K562 (cell line): ENCODE data around the gene HIRIP3. TPM values are rescaled to one million over a fixed set of nuclear protein-coding genes. Genes with fewer than 3 reads are reported as not detected.

Experiments
- ATAC-seq: fragments of 200-7000 bp; cut with Tn5 transposase; 3 replicates; pipeline ENCODE4 v1.9.1; 2020; ENCODE audit warnings: moderate library complexity
- BruUV-seq: library from RNA; stranded (reverse); fragments of 400-500 nt; replicated peaks from 2 replicates; lab custom pipeline; 2021; lab: Mats Ljungman, UMichigan
- CTCF ChIA-PET: fragments of 300-600 bp; formaldehyde crosslinking; extraction: SDS; loops from one replicate; lab custom pipeline; 2021; ENCODE audit warnings: low intra/inter-chr PET ratio; lab: Yijun Ruan, JAX
- POLR2A ChIA-PET: fragments of 300-600, 350-650 bp; sonication (Branson Sonifier 250); formaldehyde crosslinking; extraction: SDS; loops from one replicate; lab custom pipeline; 2021; ENCODE audit warnings: antibody characterized with exemption, inconsistent platforms; lab: Yijun Ruan, JAX
- DNase-seq, 4 experiments: peaks; one replicate each; pipeline versions ENCODE4 v3.0.0 to v3.0.0-alpha.2; 2011 to 2018; ENCODE audit warnings: low spot score in 3 of 4, mixed read lengths in 3 of 4; ENCODE audit errors: extremely low read depth in 1 of 4
- FAIRE-seq: peaks from 2 replicates; lab custom pipeline; 2011; peaks lifted over from hg19 to GRCh38; lab: Jason Lieb, UNC
- H2AFZ ChIP-seq: 2 replicates; pipeline ENCODE4 v1.6.0; 2011; ENCODE audit warnings: low read depth, low read length, control low read depth, inconsistent platforms
- H3K27ac ChIP-seq: fragments of 200-600 bp; 3 replicates; pipeline ENCODE4 v1.8.0; 2011; ENCODE audit warnings: low read depth, mild to moderate bottlenecking, control low read depth, inconsistent platforms, low read length, moderate library complexity, mixed read lengths; ENCODE audit errors: extremely low read depth
- H3K27me3 ChIP-seq, 2 experiments: fragments of 300-600 bp in 1 of 2; 2 replicates in 1 of 2; 3 replicates in 1 of 2; pipeline versions ENCODE4 v1.6.0 to v1.8.0; 2011; ENCODE audit warnings: inconsistent platforms in 2 of 2, low read length in 2 of 2, mild to moderate bottlenecking in 1 of 2, mixed read lengths in 1 of 2, moderate library complexity in 1 of 2; ENCODE audit not compliant: control insufficient read depth in 2 of 2, insufficient read depth in 2 of 2
- H3K36me3 ChIP-seq: fragments of 300-600 bp; 3 replicates; pipeline ENCODE4 v1.8.0; 2011; ENCODE audit warnings: mild to moderate bottlenecking, low read length, inconsistent platforms; ENCODE audit not compliant: control insufficient read depth, insufficient read depth
- H3K4me1 ChIP-seq, 2 experiments: fragments of 200-600 bp in 1 of 2; replicated peaks in 1 of 2; 2 replicates in 1 of 2; 3 replicates in 1 of 2; pipeline versions ENCODE4 v1.5.1 to v1.8.0; 2011; ENCODE audit warnings: inconsistent platforms in 2 of 2, low read length in 2 of 2, mild to moderate bottlenecking in 1 of 2, mixed read lengths in 1 of 2, moderate library complexity in 1 of 2; ENCODE audit not compliant: control insufficient read depth in 2 of 2, insufficient read depth in 2 of 2
- H3K4me2 ChIP-seq: 2 replicates; pipeline ENCODE4 v1.6.1; 2011; ENCODE audit warnings: low read length, control low read depth, inconsistent platforms, mixed read lengths; ENCODE audit not compliant: insufficient read depth
- H3K4me3 ChIP-seq: fragments of 200-600 bp; sonication (generic), shearing (Covaris generic); 2 replicates; pipeline ENCODE4 v1.5.1; 2016; ENCODE audit warnings: control low read depth, inconsistent platforms
- H3K79me2 ChIP-seq: fragments of 200-600 bp; 3 replicates; pipeline ENCODE4 v1.8.0; 2011; ENCODE audit warnings: low read length, inconsistent platforms; ENCODE audit not compliant: control insufficient read depth, insufficient read depth
- H3K9ac ChIP-seq, 2 experiments: 2 replicates each; pipeline versions ENCODE4 v1.6.0 to v1.6.1; 2011; ENCODE audit warnings: low read depth in 2 of 2, low read length in 2 of 2, control low read depth in 1 of 2, inconsistent platforms in 1 of 2, mild to moderate bottlenecking in 1 of 2, mixed read lengths in 1 of 2; ENCODE audit not compliant: insufficient read depth in 1 of 2
- H3K9me1 ChIP-seq: one replicate; pipeline ENCODE4 v1.6.0; 2011; ENCODE audit warnings: inconsistent platforms, mild to moderate bottlenecking, low read length, moderate library complexity; ENCODE audit not compliant: control insufficient read depth, insufficient read depth
- H3K9me3 ChIP-seq: replicated peaks from 2 replicates; pipeline ENCODE4 v1.5.1; 2011; ENCODE audit warnings: low read depth, low read length, inconsistent platforms; ENCODE audit not compliant: control insufficient read depth, insufficient read depth
- H4K20me1 ChIP-seq: replicated peaks from 2 replicates; pipeline ENCODE4 v1.6.1; 2011; ENCODE audit warnings: low read length, inconsistent platforms, mixed read lengths; ENCODE audit not compliant: control insufficient read depth, insufficient read depth
- FOXJ2 ChIP-seq: fragments of 200-800 bp; sonication (Bioruptor generic); IDR thresholded peaks from 2 replicates; pipeline ENCODE4 v1.6.1; 2016; ENCODE audit warnings: missing genetic modification characterization, missing compliant biosample characterization
- GABPB2 ChIP-seq: fragments of 250-450 bp; sonication (Bioruptor Pico); conservative IDR thresholded peaks from 2 replicates; pipeline ENCODE4 v1.5.1; 2021; ENCODE audit warnings: mild to moderate bottlenecking
- NRF1 ChIP-seq, 2 experiments: fragments of 450-650 bp; IDR thresholded peaks in 1 of 2; conservative IDR thresholded peaks in 1 of 2; 2 replicates each; pipeline ENCODE4 v1.6.1; 2014; ENCODE audit warnings: mild to moderate bottlenecking in 2 of 2
- ZNF644 ChIP-seq: fragments of 200-800 bp; sonication (Bioruptor generic); IDR thresholded peaks from 2 replicates; pipeline ENCODE4 v1.6.1; 2016; ENCODE audit warnings: low read depth, missing genetic modification characterization, missing compliant biosample characterization
- ZZZ3 ChIP-seq: fragments of 450-650 bp; IDR thresholded peaks from 2 replicates; pipeline ENCODE4 v1.6.1; 2016; ENCODE audit warnings: antibody characterized with exemption, mild to moderate bottlenecking, moderate library complexity
- WGBS: fragments of 100-300 bp; shearing (Covaris generic); methylation state at CpG from one replicate; pipeline ENCODE4 v1.1.6; 2016; ENCODE audit warnings: low coverage, mixed read lengths; ENCODE audit not compliant: insufficient coverage; ENCODE audit errors: missing lambda C conversion rate; 5-methylcytosine and 5-hydroxymethylcytosine counted together
- in situ Hi-C: fragments of 300-500 bp; cut with MboI; formaldehyde crosslinking; loops from 4 replicates; pipeline ENCODE4 v1.15.0; 2018; ENCODE audit warnings: inconsistent platforms, mixed read lengths
- intact Hi-C: fragments of 100-400 bp; cut with micrococcal nuclease; formaldehyde crosslinking; loops from 2 replicates; pipeline ENCODE4 v1.14.2; 2022
- polyA plus RNA-seq, 8 experiments: library from polyadenylated mRNA; depleted of rRNA in 4 of 8; stranded (reverse) in 5 of 8; unstranded in 3 of 8; fragments of >200 nt; fragmentation: Nextera tagmentation in 2 of 8; fragmentation: Illumina TruSeq in 1 of 8; extraction: Ambion mirVana in 2 of 8; extraction: Trizol in 1 of 8; gene quantifications; 2 replicates each; pipeline versions ENCODE4 v1.2.1 to v1.2.3, GENCODE V29; 2011 to 2014; ENCODE audit warnings: inconsistent platforms in 1 of 8, missing spikeins in 1 of 8
- total RNA-seq, 7 experiments: library from RNA; depleted of rRNA in 6 of 7; stranded (reverse); fragments of >200 nt in 6 of 7; fragmentation: Illumina TruSeq in 2 of 7; extraction: Trizol in 2 of 7; gene quantifications; 2 replicates each; pipeline versions ENCODE4 v1.2.1 to v1.2.3, GENCODE V29; 2011 to 2021; ENCODE audit warnings: low replicate concordance in 1 of 7
- TF ChIP-seq, protein P1 (sequence below): sonication (generic); formaldehyde crosslinking; IDR thresholded peaks from 2 replicates; pipeline ENCODE4 v1.8.1; 2023; ENCODE audit warnings: mild to moderate bottlenecking, missing genetic modification reagents

Gene HIRIP3
- total and polyA plus RNA-seq, 9 of the 15 experiments (the other 6 are each of a cell fraction or from before 2014, with no cell fraction given) = 3.3 to 38.2 (median 18.2) TPM

DNA sequence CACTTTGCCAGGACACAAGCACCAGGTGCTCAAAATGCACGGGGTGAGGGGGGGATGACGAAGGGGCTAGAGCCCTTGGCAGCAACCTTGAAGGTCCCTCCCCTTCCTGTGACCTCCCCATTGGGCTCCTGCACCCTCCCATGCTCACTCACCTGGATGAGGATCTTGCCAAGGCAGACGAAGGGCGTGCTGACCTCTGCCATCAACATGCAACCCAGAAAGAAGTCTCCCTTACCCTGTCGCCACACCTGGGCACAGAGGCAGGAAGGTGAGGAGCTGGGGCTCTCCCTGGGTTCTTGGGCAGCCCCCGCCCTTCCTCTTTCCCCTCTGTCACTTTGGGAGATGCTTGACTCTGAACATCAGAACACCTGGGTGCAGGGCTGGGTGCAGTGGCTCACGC, 30.2 kb upstream of the HIRIP3 start (continued):
- TF ChIP-seq, protein P1, sequence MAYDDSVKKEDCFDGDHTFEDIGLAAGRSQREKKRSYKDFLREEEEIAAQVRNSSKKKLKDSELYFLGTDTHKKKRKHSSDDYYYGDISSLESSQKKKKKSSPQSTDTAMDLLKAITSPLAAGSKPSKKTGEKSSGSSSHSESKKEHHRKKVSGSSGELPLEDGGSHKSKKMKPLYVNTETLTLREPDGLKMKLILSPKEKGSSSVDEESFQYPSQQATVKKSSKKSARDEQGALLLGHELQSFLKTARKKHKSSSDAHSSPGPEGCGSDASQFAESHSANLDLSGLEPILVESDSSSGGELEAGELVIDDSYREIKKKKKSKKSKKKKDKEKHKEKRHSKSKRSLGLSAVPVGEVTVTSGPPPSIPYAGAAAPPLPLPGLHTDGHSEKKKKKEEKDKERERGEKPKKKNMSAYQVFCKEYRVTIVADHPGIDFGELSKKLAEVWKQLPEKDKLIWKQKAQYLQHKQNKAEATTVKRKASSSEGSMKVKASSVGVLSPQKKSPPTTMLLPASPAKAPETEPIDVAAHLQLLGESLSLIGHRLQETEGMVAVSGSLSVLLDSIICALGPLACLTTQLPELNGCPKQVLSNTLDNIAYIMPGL (CRISPR knock-in tag) = no peak
- TF ChIP-seq NRF1 (conservative IDR thresholded peaks at IDR 0.05 in 1 of 2, IDR thresholded peaks at IDR 0.05 in 1 of 2) = no peak
- TF ChIP-seq GABPB2 = no peak
- TF ChIP-seq FOXJ2 = no peak
- no peak for TF ChIP-seq ZZZ3
- TF ChIP-seq, all 486 proteins: peak for 0

DNA sequence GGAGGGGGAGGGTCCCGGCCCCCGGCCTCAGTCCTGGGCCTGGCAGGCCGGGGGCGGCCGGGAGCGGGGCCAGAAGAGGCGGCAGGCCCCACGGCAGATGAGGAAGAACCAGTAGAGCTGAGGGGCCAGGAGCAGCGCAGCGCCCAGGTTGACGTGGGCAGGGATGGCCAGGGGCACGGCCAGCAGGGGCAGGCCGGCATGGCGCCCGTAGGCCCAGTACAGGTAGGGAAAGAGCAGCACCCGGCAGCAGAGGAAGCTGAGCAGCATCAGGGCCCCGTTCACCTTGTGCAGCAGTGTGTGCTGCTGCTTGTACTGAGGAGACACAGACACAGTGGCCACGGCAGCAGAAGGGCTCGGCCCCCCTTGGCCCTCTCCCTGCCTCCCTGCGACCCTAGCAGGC, 29.7 kb upstream of the HIRIP3 start:
- in situ Hi-C loops = loop anchor here (10.0 kb wide), 1 partner anchor 330 kb away; no protein-coding TSS in a partner anchor
- Histone ChIP-seq H3K4me3 (no peak overlapping the region), H3K27me3 (peaks cover 15 to 73% of the 10 kb centered on the region in 2 experiments), H3K9me1 (peaks cover 4% of the 10 kb centered on the region), H3K4me2 (no peak overlapping the region), H3K4me1 (peaks cover 0 to 29% of the 10 kb centered on the region in 2 experiments; a peak in 3 of 5 replicates), H3K9me3 (no peaks in the 10 kb centered on the region), H2AFZ (no peak overlapping the region), H3K36me3 (no peaks in the 10 kb centered on the region), H3K27ac (no peak overlapping the region), H3K9ac (no peak overlapping the region), H4K20me1 (peaks cover 13% of the 10 kb centered on the region; the same call in 1 of the 2 replicates), H3K79me2 (no peaks in the 10 kb centered on the region)
- no TSS peak for BruUV-seq
- no peak for FAIRE-seq
- TF ChIP-seq ZNF644 (tag) = no peak
- no peak for ATAC-seq
- ChIA-PET CTCF (no interaction called here), POLR2A (no interaction called here)
- intact Hi-C loops = loop anchor here (10.0 kb wide), 1 partner anchor 210 kb away; the partner anchor contains the start of genes PAGR1 and PRRT2
- DNase-seq = no peak
- 2% methylated on average over 15 of the region's 20 CpGs for WGBS
